ENCODE results near the gene KMT2A.
"Not testable (repeated sequence)": the region's sequence is repeated elsewhere in the genome, so short reads cannot be mapped to it uniquely, and the experiment has no call there.

Gene KMT2A

GRCh38 chr11:118449316-118449918, 13.1 kb downstream of the KMT2A start:
- no peak overlapping the region for H3K9ac ChIP-seq
- no peak overlapping the region for H3K27ac ChIP-seq
- peaks cover 51% of the 10 kb centered on the region for H3K79me2 ChIP-seq
- no peak for TF ChIP-seq CTCF (IDR thresholded peaks at IDR 0.05)
- H3K27me3 ChIP-seq (ENCODE audit: control insufficient read depth, insufficient read depth, low read length) = no peaks in the 10 kb centered on the region
- H3K36me3 ChIP-seq (ENCODE audit: control insufficient read depth, insufficient read depth, low read length) = no peaks in the 10 kb centered on the region
- H3K4me1 ChIP-seq = peaks cover 7% of the 10 kb centered on the region
- no peak overlapping the region for H3K4me3 ChIP-seq (ENCODE audit: low read depth, low read length)
- no peaks in the 10 kb centered on the region for H3K9me3 ChIP-seq (ENCODE audit: control insufficient read depth, low read length)
- no peak overlapping the region for H2AFZ ChIP-seq
- H3K4me2 ChIP-seq (ENCODE audit: low read length) = no peak overlapping the region

GRCh38 chr11:118450451-118450850, 14.2 kb downstream of the KMT2A start:
- no peak overlapping the region for H3K4me3 ChIP-seq (ENCODE audit: low read depth, low read length)
- H2AFZ ChIP-seq = no peak overlapping the region
- no peak overlapping the region for H3K27ac ChIP-seq
- no peak overlapping the region for H3K4me2 ChIP-seq (ENCODE audit: low read length)
- no peaks in the 10 kb centered on the region for H3K36me3 ChIP-seq (ENCODE audit: control insufficient read depth, insufficient read depth, low read length)
- no peak for TF ChIP-seq CTCF (IDR thresholded peaks at IDR 0.05)
- peaks cover 7% of the 10 kb centered on the region for H3K4me1 ChIP-seq
- no peaks in the 10 kb centered on the region for H3K27me3 ChIP-seq (ENCODE audit: control insufficient read depth, insufficient read depth, low read length)
- H3K9me3 ChIP-seq (ENCODE audit: control insufficient read depth, low read length) = no peaks in the 10 kb centered on the region
- no peak overlapping the region for H3K9ac ChIP-seq
- H3K79me2 ChIP-seq = peaks cover 43% of the 10 kb centered on the region

GRCh38 chr11:118462178-118462577, 25.9 kb downstream of the KMT2A start:
- Histone ChIP-seq H3K4me2 (ENCODE audit: low read length) (no peak overlapping the region), H3K9me3 (ENCODE audit: control insufficient read depth, low read length) (no peaks in the 10 kb centered on the region), H3K36me3 (ENCODE audit: control insufficient read depth, insufficient read depth, low read length) (no peaks in the 10 kb centered on the region), H3K4me3 (ENCODE audit: low read depth, low read length) (no peak overlapping the region), H3K4me1 (no peaks in the 10 kb centered on the region), H3K27ac (no peak overlapping the region), H2AFZ (no peak overlapping the region), H3K9ac (no peak overlapping the region), H3K79me2 (peaks cover 23% of the 10 kb centered on the region), H3K27me3 (ENCODE audit: control insufficient read depth, insufficient read depth, low read length) (no peaks in the 10 kb centered on the region)
- TF ChIP-seq CTCF (IDR thresholded peaks at IDR 0.05) = no peak

GRCh38 chr11:118468968-118469367, 32.7 kb downstream of the KMT2A start:
- H3K4me1 ChIP-seq; H2AFZ ChIP-seq; H3K36me3 ChIP-seq (ENCODE audit: control insufficient read depth, insufficient read depth, low read length); H3K27me3 ChIP-seq (ENCODE audit: control insufficient read depth, insufficient read depth, low read length); H3K4me2 ChIP-seq (ENCODE audit: low read length); H3K9ac ChIP-seq; H3K27ac ChIP-seq; H3K9me3 ChIP-seq (ENCODE audit: control insufficient read depth, low read length); H3K4me3 ChIP-seq (ENCODE audit: low read depth, low read length): not testable (repeated sequence)
- peaks cover 16% of the 10 kb centered on the region for H3K79me2 ChIP-seq

GRCh38 chr11:118471030-118471429, 34.7 kb downstream of the KMT2A start:
- no peak overlapping the region for H3K4me3 ChIP-seq (ENCODE audit: low read depth, low read length)
- no peak overlapping the region for H3K27ac ChIP-seq
- H3K79me2 ChIP-seq = peaks cover 18% of the 10 kb centered on the region
- H3K36me3 ChIP-seq (ENCODE audit: control insufficient read depth, insufficient read depth, low read length) = no peaks in the 10 kb centered on the region
- H3K9me3 ChIP-seq (ENCODE audit: control insufficient read depth, low read length) = no peaks in the 10 kb centered on the region
- H3K4me2 ChIP-seq (ENCODE audit: low read length) = no peak overlapping the region
- no peak overlapping the region for H2AFZ ChIP-seq
- H3K27me3 ChIP-seq (ENCODE audit: control insufficient read depth, insufficient read depth, low read length) = no peaks in the 10 kb centered on the region
- no peak overlapping the region for H3K9ac ChIP-seq
- TF ChIP-seq CTCF (IDR thresholded peaks at IDR 0.05) = no peak
- no peaks in the 10 kb centered on the region for H3K4me1 ChIP-seq

Measured in parathyroid adenoma (tissue), 2 donors.